ENCODE results near the gene PRRX1.

The PRRX1 gene

DNA sequence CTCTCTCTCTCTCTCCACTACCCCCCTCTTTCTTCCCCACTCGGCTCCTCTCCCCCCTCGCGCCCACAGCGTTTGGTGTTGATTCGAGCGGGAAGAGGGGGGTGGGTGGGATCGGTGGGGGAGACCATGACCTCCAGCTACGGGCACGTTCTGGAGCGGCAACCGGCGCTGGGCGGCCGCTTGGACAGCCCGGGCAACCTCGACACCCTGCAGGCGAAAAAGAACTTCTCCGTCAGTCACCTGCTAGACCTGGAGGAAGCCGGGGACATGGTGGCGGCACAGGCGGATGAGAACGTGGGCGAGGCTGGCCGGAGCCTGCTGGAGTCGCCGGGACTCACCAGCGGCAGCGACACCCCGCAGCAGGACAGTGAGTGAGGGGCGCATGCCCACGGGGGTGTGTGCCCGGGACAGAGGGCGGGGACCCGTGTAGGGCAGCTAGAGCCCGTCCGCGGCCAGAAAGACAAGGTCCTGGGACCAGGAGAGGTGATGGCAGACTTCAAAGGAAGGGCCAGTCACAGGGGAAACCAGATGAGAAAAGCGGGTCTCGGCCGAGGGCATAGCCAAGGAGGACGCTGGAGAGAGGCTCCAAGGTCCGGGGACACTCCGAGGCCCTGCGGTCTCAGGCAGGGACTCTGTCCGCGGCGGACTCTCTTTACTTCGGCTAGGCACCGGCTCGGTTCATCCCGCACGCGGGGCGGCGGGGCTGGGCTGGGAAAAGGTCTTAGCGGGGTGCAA lies at the start of gene PRRX1:
PRRX1 (plus strand) TSS at position 39 of the 735 bp plus-strand sequence; CDS start at position 127, 88 bp downstream.
- DNase-seq: no peak

DNA sequence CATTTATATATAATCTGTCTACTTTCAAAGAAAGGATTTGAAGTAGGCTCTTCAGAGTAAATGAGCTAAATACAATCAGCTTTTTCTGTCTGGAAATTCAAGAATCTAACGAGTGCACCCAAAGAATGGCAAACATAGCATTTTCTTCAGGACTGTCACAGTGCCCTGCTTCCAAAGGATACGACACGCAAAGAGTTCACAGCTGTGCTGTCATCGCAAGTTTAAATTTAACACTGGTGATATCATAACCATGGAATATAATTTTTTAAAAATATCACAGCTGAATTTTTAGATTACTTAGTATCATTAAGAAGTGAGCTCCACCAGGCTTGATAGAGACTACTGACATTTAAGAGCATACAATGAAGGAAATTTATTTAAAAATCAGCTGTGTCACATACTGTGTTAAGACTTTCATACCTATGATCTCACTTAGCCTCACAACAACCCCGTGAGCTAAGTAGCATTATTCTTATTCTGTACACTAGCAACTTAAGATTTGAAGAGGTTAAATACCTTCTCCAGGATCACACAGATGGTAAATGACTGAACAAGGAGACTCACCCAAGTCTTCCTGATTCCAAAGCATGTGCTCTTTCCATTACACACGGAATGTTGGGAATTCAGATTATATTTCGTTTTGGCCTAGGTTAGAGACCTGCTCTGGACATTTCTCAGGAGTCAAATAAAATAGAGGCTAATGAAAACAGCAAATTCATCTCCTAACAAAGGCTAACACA lies 46.2 kb upstream of the PRRX1 start:
- DNase-seq: no peak

DNA sequence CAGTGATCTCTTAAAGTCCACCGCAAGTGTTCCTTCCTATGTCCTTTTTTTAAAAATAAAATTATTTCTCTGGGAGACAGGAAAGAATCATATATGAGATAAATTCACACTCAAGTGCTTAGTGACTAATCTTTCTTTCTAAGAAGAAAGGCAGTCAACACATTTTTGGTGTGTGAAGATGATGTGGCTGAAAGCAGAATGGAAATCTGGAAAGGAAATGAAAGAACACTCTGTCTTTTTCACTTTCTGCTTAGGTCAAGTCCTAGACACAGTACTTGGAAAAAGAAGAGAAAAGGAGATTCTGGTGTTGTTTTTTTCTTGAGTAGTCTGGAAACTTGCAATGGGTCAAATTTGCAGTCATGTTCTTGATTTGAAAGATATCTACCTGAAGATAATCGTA lies 45.5 kb upstream of the PRRX1 start:
- DNase-seq: no peak

DNA sequence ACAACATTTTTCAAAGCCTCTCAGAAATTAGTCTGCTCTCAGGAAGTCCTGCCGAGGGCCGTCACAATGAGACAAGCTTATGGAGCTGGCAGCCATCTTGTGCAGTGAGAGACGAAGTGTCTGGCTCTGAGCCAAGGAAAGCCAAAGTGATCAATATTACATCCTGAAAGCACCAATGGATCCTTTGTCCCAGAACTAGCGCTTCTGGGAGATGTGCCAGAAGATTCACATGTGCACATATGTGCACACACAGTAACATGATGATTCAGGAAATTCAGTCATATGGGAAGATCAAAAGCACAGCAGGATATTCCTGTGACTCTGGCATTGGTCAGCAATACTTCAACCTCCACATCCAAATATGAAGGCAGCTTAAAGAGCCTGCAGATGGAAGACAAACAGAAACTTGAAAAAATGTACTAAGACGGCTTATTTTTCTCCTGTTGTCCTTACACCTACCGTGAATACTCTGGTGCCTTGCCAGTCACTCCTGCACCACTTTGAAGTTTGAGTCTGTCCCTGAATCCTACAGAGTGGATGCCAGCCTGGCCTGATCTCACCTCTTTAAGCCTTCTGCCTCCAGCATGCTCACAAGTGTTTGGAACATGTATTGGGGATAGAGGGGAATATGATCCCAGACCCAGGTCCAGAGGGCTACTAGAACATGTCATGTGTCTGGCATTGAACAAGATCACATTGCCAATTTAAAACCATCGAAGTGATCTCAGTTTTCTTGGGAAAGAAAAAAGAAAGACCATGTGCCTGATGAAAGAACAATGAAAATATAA lies 44.5 kb upstream of the PRRX1 start:
- DNase-seq: no peak

DNA sequence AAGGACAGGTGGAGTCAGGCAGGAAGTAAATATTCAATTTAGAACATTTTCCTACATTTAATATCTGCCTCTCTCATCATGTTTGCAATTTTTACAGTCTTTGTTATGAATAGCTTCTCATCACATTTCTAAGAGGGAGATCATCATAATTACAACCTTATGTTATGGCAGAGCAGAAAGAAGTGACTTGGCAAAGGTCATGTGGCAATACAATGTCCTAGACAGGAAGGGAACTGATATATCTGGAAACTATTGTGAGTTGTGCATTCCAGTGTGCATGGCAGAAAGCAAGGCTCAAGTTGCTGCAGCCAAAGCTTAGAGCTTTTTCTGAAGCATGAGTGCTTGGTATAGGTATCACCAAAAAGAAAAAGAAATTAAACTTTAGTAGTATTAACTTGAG lies 43.8 kb upstream of the PRRX1 start:
- DNase-seq: no peak

DNA sequence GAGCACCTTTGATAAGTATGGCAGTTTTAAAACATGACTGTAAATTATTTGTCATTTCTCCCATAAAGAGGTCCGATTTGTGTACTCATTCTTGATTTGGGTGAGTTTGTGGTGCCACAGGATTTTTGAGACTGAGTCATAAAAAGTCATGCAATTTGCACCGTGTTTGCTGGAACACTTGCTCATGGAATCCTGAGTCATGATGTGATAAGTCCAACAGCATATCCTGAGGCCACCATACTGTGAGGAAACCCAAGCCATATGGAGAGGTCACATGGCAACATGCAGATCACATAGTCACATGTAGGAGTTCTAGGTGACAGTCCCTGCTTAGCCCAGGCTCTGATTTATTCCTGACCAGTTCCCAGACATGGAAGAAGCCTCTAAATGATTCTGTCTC lies 40.8 kb upstream of the PRRX1 start:
- DNase-seq: peak; percentile 57

DNA sequence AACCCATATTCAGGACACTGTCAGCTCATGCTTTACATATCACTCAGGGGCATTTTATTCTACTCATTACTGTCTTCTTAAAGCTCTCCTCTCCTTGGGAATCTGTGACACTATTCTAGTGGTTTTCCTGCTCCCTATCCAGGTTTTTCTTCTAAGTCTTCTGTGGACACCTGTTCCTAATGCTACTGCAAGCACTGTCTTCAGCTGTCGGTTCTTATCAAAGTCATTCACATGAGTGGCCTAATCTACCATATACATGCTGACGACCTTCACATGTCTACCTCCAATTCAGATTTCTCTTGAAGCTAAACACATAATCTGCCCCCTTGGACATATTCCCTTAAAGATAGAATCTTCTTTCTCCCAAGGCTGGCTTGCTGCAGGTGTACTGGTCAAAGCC lies 39.8 kb upstream of the PRRX1 start:
- no peak for DNase-seq

DNA sequence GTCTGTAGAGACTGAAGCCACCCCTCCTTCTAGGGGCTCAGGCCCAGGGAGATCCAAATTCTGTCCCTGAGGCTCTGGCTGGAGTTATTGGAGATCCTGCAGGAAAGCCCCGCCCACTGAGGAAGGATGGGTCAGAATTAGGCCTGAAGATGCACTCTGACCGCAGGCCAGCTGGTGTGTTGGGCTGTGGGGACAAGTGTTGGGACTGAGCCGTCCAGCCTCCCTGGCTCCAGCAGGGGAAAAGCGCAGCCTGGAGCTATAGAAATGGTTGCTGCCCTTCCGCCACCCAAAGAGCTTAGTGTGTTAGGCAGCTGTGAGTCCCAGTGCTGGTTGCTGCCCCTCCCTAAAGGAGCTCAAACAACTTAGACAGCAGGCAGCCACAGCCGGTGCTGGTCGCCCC lies 33.0 kb upstream of the PRRX1 start:
- DNase-seq: no peak

DNA sequence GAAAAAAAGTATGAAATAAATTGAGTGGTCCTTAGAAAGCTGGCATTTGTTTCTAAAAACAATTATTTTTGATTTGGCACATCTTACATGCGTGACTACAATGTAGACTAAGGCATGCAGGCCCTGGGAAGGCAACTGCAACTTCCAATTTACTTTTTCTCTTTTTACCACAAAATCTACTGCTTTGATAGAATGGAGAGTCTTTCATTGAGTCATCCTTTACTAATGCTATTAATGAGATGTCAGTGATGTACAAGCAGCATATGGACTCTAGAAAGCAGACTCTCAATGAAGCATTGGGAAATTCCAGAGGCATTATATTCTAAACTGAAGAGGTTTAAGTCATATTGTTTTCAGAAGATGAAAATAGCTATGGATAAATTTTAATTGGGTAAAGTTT lies 29.6 kb upstream of the PRRX1 start:
- no peak for DNase-seq

DNA sequence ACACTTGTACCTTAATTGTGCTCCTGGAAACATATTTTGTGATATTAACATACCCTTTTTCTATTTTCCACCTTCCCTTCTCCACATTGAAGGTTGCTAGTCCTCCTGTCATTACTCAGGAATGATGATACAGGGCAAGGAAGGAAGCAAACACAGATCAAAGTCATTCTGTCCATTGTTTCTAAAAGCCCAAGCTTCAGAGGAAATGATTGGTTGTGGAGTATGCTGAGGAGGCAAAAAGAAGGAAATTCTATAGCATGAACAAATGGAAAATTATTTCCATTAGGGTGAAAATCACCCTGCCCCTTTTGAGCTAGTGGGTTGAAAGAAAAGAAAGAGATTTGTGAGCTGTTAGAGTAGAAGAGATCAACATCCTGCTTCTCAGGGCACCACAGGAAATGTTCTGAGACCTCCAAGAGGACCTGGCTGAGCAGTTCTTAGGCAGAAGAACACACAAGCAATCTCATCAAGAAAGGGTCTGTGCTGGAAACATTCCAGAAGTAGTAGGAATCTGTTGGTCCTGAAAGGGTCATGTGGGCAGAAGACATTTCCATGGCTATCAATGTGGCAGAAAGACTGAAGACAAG lies 29.0 kb upstream of the PRRX1 start:
- DNase-seq: no peak

DNA sequence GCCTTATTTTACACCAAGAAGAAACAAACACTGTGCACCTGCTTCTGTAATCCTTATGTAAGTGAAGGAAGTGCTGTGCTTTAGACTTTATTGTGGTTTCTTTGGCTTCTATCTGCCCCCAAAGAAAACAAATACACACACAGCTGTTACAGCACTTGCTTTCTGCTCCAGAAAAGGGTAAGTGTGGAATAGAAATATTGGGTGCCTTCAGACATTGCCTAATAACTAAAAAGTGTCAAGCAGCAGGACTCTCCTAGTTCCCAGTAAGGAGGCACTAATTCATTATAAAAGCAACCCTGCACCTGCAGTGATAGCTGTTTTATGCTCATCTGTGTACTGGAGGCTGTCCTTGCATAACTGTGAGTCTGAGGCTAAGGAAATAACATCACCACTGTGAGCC lies 23.4 kb upstream of the PRRX1 start:
- no peak for DNase-seq

DNA sequence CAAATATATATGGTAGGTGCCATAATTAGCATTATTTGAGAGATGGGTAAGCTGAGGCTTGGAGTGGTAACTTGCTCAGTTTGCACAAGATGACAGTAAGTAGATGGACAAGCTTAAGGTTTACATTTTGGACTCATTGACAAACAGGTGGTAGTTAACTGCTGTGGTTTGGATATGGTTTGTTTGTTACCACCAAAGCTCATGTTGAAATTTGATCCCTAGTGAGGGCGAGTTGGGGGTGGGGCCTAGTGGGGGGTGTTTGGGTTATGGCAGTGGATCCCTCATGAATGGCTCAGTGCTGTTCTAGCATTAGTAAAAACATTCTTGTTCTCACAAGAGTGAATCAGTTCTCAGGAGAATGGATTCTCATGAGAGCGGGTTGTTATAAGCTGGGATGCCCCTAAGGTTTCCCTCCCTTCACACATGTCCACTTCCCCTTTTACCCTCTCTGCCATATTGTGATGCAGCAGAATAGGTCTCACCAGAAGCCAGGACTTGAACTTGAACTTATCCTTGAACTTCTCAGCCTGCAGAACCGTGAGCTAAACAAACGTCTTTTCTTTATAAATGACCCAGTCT lies 6.6 kb upstream of the PRRX1 start:
- DNase-seq: no peak

DNA sequence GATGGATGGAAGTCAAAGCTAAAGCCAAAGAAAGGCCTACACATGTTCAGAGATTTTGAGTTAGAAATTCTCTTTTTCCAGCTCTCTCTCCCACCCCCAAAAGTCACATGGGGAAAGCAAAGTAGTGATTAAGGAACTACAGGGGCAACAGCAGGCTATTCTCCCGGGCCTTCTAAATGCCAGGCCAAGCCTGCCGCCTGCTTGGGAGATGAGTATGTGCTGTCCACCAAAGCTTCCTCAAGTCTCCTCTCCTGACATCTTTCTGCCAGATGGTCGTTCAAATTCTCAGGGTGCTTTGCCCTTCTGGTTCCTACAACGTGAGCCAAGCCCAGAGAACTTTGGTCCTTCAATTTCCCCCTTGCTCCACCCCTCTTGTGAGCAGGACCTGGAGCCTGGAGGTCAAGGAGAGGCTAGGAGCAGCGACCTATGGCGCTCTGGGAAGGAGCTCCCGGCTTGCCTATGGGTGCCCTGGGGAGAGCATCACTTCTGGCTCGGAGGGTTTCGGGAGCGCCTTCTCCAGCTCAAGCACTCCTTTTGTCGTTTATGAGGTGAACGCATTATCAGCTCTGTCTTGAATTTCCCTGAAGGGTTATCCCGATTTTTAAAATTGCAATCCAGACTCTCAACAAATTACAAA lies 4.4 kb upstream of the PRRX1 start:
- DNase-seq: peak; percentile 56

DNA sequence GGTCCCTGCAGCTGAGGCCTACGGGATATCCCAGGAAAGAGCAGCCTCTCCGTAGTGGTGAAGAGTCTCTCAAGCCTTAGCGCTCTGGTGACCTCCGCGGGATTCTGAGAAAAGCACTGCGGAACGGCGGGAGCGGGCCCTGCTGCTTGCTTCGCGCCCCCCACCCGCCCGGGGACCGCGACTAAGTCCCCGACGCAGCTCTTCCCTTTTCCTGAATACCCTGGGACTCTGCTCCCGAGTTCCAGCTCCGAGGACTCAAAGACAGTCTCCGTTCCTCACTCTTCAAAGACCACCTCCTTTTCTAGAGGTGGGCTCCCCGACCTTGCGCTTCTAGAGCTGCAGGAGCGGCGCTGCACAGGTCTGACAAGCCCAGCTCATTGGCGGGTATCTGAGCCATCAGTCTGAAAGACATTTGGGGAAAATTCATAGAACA lies 3.6 kb upstream of the PRRX1 start:
- DNase-seq: no peak

DNA sequence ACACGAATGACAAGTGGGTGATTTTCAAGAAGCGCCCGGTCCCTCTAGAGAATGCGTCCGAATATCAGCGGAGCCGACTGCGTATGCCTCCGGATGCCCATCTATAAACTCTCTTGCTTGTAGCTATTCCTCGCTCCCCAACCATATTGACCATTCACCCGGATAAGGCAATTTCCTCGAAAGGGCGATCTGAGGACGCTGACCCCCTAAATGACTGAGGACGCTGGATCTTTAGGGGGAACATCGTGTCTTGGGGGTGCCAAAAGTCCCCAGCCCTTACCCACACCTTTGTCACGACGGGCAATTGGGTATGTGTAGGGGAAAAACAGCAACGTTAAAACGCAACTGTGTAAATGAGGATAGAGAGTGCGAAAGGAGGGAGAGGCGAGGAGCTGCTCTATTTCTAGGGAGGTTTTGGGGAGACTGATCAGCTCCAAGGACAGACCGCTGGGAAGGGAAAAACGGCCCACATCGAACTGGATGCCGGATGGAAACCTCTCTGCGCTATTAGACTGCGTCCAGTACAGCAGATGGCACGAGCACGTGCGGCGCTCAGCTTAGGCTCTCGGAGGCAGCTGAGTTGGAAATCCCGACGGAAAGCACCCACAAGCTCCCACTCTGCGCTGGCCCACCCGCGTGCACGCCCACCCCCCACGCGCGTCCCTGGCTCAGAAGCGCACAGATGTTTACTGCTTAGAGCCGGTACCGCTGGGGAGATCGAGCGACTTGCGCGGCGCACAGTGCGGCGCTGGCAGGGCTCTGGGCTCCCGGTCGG lies 2.9 kb upstream of the PRRX1 start:
- DNase-seq: no peak

DNA sequence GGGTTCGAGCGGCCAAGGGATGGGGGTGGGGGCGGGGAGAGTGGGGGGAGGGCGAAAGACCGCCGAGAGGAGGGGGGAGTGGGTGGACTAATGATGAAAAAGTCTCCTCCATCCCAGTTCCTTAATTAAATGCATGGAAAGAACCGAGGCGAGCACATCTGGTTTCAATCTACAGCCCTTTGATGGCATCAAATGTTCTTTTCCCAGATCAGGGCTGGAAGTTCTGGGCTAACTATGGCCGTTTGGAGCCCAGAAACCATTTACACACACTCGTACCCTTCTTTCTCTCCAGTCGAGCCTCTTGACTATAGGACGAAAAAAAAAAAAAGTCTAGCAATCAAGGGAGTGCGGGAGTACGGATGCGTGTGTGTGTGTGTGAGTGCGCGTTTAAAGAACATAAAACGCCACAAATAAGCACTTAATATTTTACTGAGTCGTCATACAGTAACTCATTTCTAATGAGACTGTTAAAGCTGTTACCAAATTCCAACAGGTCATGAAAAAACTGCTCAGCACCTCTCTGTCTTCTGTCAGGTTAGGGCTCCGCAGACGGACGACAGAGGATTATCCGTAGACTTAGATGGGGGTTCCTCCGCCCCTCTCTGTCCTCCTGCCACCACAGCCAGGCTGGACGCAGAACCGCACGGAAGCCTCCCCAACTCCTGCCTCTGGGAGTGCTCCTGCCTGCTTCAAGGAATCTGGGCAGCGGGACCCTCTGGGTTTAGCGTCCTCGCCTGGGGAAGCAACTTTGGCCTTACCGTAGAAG lies 2.1 kb upstream of the PRRX1 start:
- no peak for DNase-seq

DNA sequence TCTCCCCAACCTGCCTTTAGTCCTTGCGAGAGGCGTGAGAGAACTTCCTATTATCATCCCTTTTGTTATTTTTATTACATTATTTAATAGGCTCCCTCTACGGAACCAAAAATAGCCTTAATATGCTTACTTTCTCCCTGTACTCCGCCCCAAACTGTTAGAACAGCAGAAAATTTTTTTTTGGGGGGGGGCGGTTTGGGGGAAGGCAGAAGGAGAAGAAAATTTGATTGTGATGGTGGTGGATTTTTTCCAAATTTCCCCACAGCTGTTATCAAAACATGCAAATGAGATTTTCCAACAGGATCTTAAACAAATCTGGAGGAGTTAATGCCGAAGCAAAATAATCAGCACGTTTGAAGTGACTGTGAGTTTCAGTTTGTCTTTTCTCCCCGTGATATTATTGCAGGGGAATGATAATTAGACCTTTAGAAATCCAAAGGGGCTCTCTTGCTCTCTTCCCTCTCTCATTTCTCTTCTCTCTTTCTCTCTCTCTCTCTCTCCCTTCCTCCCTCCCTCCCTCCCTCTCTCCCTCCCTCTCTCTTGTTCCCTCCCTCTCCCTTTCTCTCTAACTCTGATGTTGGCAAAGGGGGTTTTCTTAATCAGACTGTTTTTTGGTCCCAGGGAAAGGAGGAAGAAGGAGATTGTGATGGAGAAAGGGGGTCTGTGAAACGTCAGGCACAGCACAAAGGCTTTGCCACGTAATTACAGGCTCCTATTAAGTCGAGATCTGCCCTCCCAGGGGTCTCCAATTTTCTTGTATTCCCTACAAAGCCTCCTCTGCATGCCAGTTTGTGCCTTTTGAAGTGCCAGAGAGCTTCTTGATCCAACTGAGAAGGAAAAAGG lies 1.1 kb upstream of the PRRX1 start:
- DNase-seq: no peak

DNA sequence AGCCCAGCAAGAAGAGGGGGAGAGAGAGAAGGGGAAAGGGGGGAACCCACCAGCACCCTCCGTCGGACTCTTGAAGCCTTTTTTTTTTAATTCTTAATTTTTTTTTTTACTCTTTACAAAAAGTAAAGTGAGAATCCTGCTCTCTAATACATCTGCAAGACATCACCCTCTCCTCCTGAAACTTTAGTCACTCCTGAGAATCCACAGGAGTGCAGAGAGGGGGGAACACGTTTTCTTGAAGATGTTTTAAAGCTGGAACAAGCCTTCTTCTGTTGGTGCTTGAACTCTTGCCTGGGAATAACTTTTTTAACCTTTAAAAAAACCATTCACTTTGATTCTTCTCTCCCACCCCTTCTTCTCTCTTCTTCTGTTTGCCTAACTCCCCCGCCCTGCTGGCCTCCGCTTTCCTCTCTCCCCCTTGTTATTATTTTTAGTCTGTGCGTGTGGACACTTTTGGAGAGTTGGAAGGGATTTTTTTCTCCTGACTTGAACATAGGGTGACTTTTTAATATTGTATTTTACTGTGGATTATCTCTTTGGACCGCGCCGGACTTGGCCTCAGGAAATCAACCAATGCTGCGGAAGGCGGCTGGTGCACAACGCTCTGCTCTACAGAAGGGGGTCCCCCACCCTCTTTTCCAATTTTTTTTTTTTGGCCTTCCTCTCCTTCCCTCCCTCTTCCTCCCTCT lies 383 bp upstream of the PRRX1 start:
- no peak for DNase-seq
